OCI-LY3 (cell line): ENCODE measurements around the gene TMEM198.

Experiments used
- CTCF ChIP-seq: fragments of 200-600, 300-600 bp; sonication (generic); IDR thresholded peaks from 2 replicates; pipeline ENCODE4 v1.5.1; 2014; ENCODE audit warnings: antibody characterized with exemption, low read length, low read depth
- EZH2phosphoT487 ChIP-seq: fragments of 200-600 bp; shearing (Covaris generic); IDR thresholded peaks from 2 replicates; pipeline ENCODE4 v1.6.1; 2018; ENCODE audit warnings: antibody characterized with exemption, mixed run types, low read depth

GRCh38 chr2:219512524-219513216 is 31.2 kb upstream of the TMEM198 start:
- no peak for TF ChIP-seq CTCF
- TF ChIP-seq EZH2phosphoT487 = no peak
